ENCODE results near the gene BLCAP. TPM values are rescaled to one million over a fixed set of nuclear protein-coding genes. Genes with fewer than 3 reads are reported as not detected.
"Not testable (repeated sequence)": the region's sequence is repeated elsewhere in the genome, so short reads cannot be mapped to it uniquely, and the experiment has no call there.

BLCAP gene
- total RNA-seq, 2 donors from 2014 or later, result 24.1 to 44.8 TPM

GRCh38 chr20:37471741-37472235, 55.9 kb downstream of the BLCAP start:
- H3K4me3 ChIP-seq, result no peak overlapping the region
- 70 to 73% methylated on average over 7 of the region's 7 CpGs for WGBS, 2 donors
- no peaks in the 10 kb centered on the region for H3K36me3 ChIP-seq (replicated peaks in 1 of 2; ENCODE audit: insufficient read depth in 1 of 2, low read depth in 2 of 2)
- intact Hi-C loops (cut with DNase I), result no loop called here
- H3K4me1 ChIP-seq, result no peaks in the 10 kb centered on the region
- no peaks in the 10 kb centered on the region for H3K9me3 ChIP-seq
- no peak overlapping the region for H3K27ac ChIP-seq
- no peaks in the 10 kb centered on the region for H3K27me3 ChIP-seq
- DNase-seq (no peak), ATAC-seq (no peak)
- no peak for TF ChIP-seq POLR2A (IDR thresholded peaks at IDR 0.05)
- no peak for TF ChIP-seq CTCF (IDR thresholded peaks at IDR 0.05)

GRCh38 chr20:37470190-37470589, 57.5 kb downstream of the BLCAP start:
- H3K36me3 ChIP-seq (replicated peaks in 1 of 2; ENCODE audit: insufficient read depth in 1 of 2, low read depth in 2 of 2); H3K27ac ChIP-seq; intact Hi-C loops (cut with DNase I); ATAC-seq; H3K4me3 ChIP-seq; H3K4me1 ChIP-seq; H3K27me3 ChIP-seq; H3K9me3 ChIP-seq; DNase-seq: not testable (repeated sequence)
- 92 to 94% methylated on average over 8 of the region's 8 CpGs for WGBS, 2 donors

- Histone ChIP-seq H3K9me3 (no peaks in the 10 kb centered on the region), H3K27ac (no peak overlapping the region), H3K4me3 (no peak overlapping the region), H3K36me3 (replicated peaks in 1 of 2; ENCODE audit: insufficient read depth in 1 of 2, low read depth in 2 of 2) (no peaks in the 10 kb centered on the region), H3K4me1 (no peaks in the 10 kb centered on the region), H3K27me3 (no peaks in the 10 kb centered on the region)
- ATAC-seq (no peak), DNase-seq (no peak)
- WGBS, 2 donors, result 82 to 89% methylated on average over 5 of the region's 7 CpGs
- intact Hi-C loops (cut with DNase I), result no loop called here
- TF ChIP-seq CTCF (IDR thresholded peaks at IDR 0.05) (no peak), POLR2A (IDR thresholded peaks at IDR 0.05) (no peak)
Measured at GRCh38 chr20:37469531-37469930, 58.1 kb downstream of the BLCAP start.

- no peak for ATAC-seq
- intact Hi-C loops (cut with DNase I), result no loop called here
- WGBS, 2 donors, result 82 to 88% methylated on average over 4 of the region's 4 CpGs
- H3K27me3 ChIP-seq, result no peaks in the 10 kb centered on the region
- no peak for TF ChIP-seq POLR2A (IDR thresholded peaks at IDR 0.05)
- TF ChIP-seq CTCF (IDR thresholded peaks at IDR 0.05), result no peak
- no peaks in the 10 kb centered on the region for H3K9me3 ChIP-seq
- H3K36me3 ChIP-seq (replicated peaks in 1 of 2; ENCODE audit: insufficient read depth in 1 of 2, low read depth in 2 of 2), result no peaks in the 10 kb centered on the region
- H3K27ac ChIP-seq, result no peak overlapping the region
- no peaks in the 10 kb centered on the region for H3K4me1 ChIP-seq
- no peak overlapping the region for H3K4me3 ChIP-seq
- no peak for DNase-seq
Measured at GRCh38 chr20:37468886-37469285, 58.8 kb downstream of the BLCAP start.

Other genes with a start within 250 kb of the BLCAP start
- gene MANBAL, start 238.2 kb downstream of the BLCAP start, total RNA-seq, result 10 to 100 TPM in 1 of 2 donors, 1 to 10 TPM in 1; 8.6 to 11.9 TPM
- 10 to 100 TPM; 25.9 to 35.3 TPM for gene SRC, start 181.7 kb downstream of the BLCAP start, total RNA-seq
- gene NNAT, start 6.6 kb downstream of the BLCAP start, total RNA-seq, result under 1 TPM in 1 of 2 donors, not detected in 1; 0.52 TPM
- 10 to 100 TPM in 1 of 2 donors, 1 to 10 TPM in 1; 8.6 to 17.4 TPM for gene CTNNBL1, start 166.2 kb upstream of the BLCAP start, total RNA-seq